ENCODE measurements around the gene OPN1MW2.
"Not testable (repeated sequence)": the region's sequence is repeated elsewhere in the genome, so short reads cannot be mapped to it uniquely, and the experiment has no call there.

DNA sequence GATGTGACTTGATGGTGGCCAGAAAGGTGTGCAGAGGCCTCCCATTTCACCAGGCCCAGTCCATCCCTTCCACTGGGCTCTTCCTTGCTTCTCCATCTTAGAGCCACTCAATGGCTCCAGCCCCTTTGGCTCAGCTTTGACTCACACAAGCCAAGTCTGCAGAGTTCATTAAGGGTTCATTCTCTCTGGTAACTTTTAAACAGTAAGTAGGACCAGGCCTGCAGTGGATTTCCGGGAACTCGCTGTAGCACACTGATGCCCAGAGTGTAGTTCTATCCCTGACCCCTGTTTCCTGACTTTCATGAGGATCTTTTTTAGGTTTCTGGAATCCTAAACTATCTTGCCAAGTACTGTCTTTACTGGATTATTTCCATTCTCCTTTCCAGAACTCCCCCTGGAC, 25.2 kb upstream of the OPN1MW2 start:
- TF ChIP-seq CTCF (IDR thresholded peaks at IDR 0.05; ENCODE audit: low read depth, low read length); EZH2phosphoT487 (IDR thresholded peaks at IDR 0.05; ENCODE audit: low read depth): not testable (repeated sequence)
